Measurements from ENCODE around the gene FOLH1. TPM values are rescaled to one million over a fixed set of nuclear protein-coding genes. Genes with fewer than 3 reads are reported as not detected.
A peak's percentile ranks its signal among the peaks of the same experiment; 100 is the strongest.
"Not testable (repeated sequence)": the region's sequence is repeated elsewhere in the genome, so short reads cannot be mapped to it uniquely, and the experiment has no call there.

Gene FOLH1
- total RNA-seq (not detected), total RNA-seq (0 reads per million in 2 donors)

GRCh38 chr11:49208006-49208721, at the start of gene FOLH1:
Gene FOLH1, minus strand, starts transcription at chr11:49208602. Its CDS starts 193 bp downstream, at chr11:49208409.
- no peaks in the 10 kb centered on the region for H3K9me3 ChIP-seq (ENCODE audit: control insufficient read depth, low read length, poor library complexity, severe bottlenecking)
- Mint-ChIP-seq H3K4me1 (peaks cover 6% of the 10 kb centered on the region), H3K27me3 (peaks cover 7% of the 10 kb centered on the region), H3K36me3 (ENCODE audit: low read depth) (no peaks in the 10 kb centered on the region), H3K4me3 (peak within 1 kb of the TSS; percentile 31), H3K27ac (no peak within 1 kb of the TSS)
- ATAC-seq: peak; percentile 14
- peak in 1 of 3 donors; percentile 7 for DNase-seq

- not testable (repeated sequence) for H3K27me3 Mint-ChIP-seq; H3K4me1 Mint-ChIP-seq; H3K36me3 Mint-ChIP-seq (ENCODE audit: low read depth); DNase-seq; H3K27ac Mint-ChIP-seq; ATAC-seq; H3K4me3 Mint-ChIP-seq; H3K9me3 ChIP-seq (ENCODE audit: control insufficient read depth, low read length, poor library complexity, severe bottlenecking)
Observed at GRCh38 chr11:49255148-49255547, 46.7 kb upstream of the FOLH1 start.

- not testable (repeated sequence) for H3K9me3 ChIP-seq (ENCODE audit: control insufficient read depth, low read length, poor library complexity, severe bottlenecking); H3K4me3 Mint-ChIP-seq; DNase-seq; H3K27ac Mint-ChIP-seq; H3K4me1 Mint-ChIP-seq; H3K27me3 Mint-ChIP-seq; ATAC-seq; H3K36me3 Mint-ChIP-seq (ENCODE audit: low read depth)
Observed at GRCh38 chr11:49251212-49251611, 42.8 kb upstream of the FOLH1 start.

GRCh38 chr11:49250398-49251115, 42.2 kb upstream of the FOLH1 start:
- H3K4me1 Mint-ChIP-seq; DNase-seq; H3K27ac Mint-ChIP-seq; H3K4me3 Mint-ChIP-seq; H3K9me3 ChIP-seq (ENCODE audit: control insufficient read depth, low read length, poor library complexity, severe bottlenecking); ATAC-seq; H3K27me3 Mint-ChIP-seq; H3K36me3 Mint-ChIP-seq (ENCODE audit: low read depth): not testable (repeated sequence)

- H3K4me3 Mint-ChIP-seq; H3K27me3 Mint-ChIP-seq; H3K9me3 ChIP-seq (ENCODE audit: control insufficient read depth, low read length, poor library complexity, severe bottlenecking); H3K4me1 Mint-ChIP-seq; DNase-seq; H3K36me3 Mint-ChIP-seq (ENCODE audit: low read depth); H3K27ac Mint-ChIP-seq; ATAC-seq: not testable (repeated sequence)
Observed at GRCh38 chr11:49249363-49249762, 41.0 kb upstream of the FOLH1 start.

GRCh38 chr11:49233685-49234084, 25.3 kb upstream of the FOLH1 start:
- not testable (repeated sequence) for H3K27me3 Mint-ChIP-seq; H3K27ac Mint-ChIP-seq; DNase-seq; H3K4me1 Mint-ChIP-seq; H3K9me3 ChIP-seq (ENCODE audit: control insufficient read depth, low read length, poor library complexity, severe bottlenecking); H3K4me3 Mint-ChIP-seq; ATAC-seq; H3K36me3 Mint-ChIP-seq (ENCODE audit: low read depth)

GRCh38 chr11:49233019-49233418, 24.6 kb upstream of the FOLH1 start:
- ATAC-seq: not testable (repeated sequence)

GRCh38 chr11:49231725-49232124, 23.3 kb upstream of the FOLH1 start:
- not testable (repeated sequence) for H3K4me1 Mint-ChIP-seq; H3K9me3 ChIP-seq (ENCODE audit: control insufficient read depth, low read length, poor library complexity, severe bottlenecking); H3K4me3 Mint-ChIP-seq; ATAC-seq; H3K27ac Mint-ChIP-seq; H3K27me3 Mint-ChIP-seq; DNase-seq; H3K36me3 Mint-ChIP-seq (ENCODE audit: low read depth)

More at GRCh38 chr11:49233019-49233418, 24.6 kb upstream of the FOLH1 start:
- H3K27ac Mint-ChIP-seq; DNase-seq; H3K9me3 ChIP-seq (ENCODE audit: control insufficient read depth, low read length, poor library complexity, severe bottlenecking); H3K36me3 Mint-ChIP-seq (ENCODE audit: low read depth); H3K4me1 Mint-ChIP-seq; H3K27me3 Mint-ChIP-seq; H3K4me3 Mint-ChIP-seq: not testable (repeated sequence)

GRCh38 chr11:49230534-49230933, 22.1 kb upstream of the FOLH1 start:
- not testable (repeated sequence) for H3K9me3 ChIP-seq (ENCODE audit: control insufficient read depth, low read length, poor library complexity, severe bottlenecking); H3K4me1 Mint-ChIP-seq; H3K4me3 Mint-ChIP-seq; DNase-seq; H3K27me3 Mint-ChIP-seq; H3K27ac Mint-ChIP-seq; ATAC-seq; H3K36me3 Mint-ChIP-seq (ENCODE audit: low read depth)

- not testable (repeated sequence) for H3K9me3 ChIP-seq (ENCODE audit: control insufficient read depth, low read length, poor library complexity, severe bottlenecking); H3K4me1 Mint-ChIP-seq; H3K27me3 Mint-ChIP-seq; H3K27ac Mint-ChIP-seq; DNase-seq; ATAC-seq; H3K4me3 Mint-ChIP-seq; H3K36me3 Mint-ChIP-seq (ENCODE audit: low read depth)
Observed at GRCh38 chr11:49230001-49230400, 21.6 kb upstream of the FOLH1 start.

GRCh38 chr11:49229136-49229535, 20.7 kb upstream of the FOLH1 start:
- H3K9me3 ChIP-seq (ENCODE audit: control insufficient read depth, low read length, poor library complexity, severe bottlenecking); H3K36me3 Mint-ChIP-seq (ENCODE audit: low read depth); H3K4me3 Mint-ChIP-seq; H3K4me1 Mint-ChIP-seq; ATAC-seq; DNase-seq; H3K27ac Mint-ChIP-seq; H3K27me3 Mint-ChIP-seq: not testable (repeated sequence)

GRCh38 chr11:49225255-49225785, 16.9 kb upstream of the FOLH1 start:
- H3K9me3 ChIP-seq (ENCODE audit: control insufficient read depth, low read length, poor library complexity, severe bottlenecking); H3K36me3 Mint-ChIP-seq (ENCODE audit: low read depth); ATAC-seq; H3K27me3 Mint-ChIP-seq; H3K4me1 Mint-ChIP-seq; DNase-seq; H3K27ac Mint-ChIP-seq; H3K4me3 Mint-ChIP-seq: not testable (repeated sequence)

- ATAC-seq (no peak), DNase-seq (no peak)
- H3K27ac Mint-ChIP-seq: no peak overlapping the region
- no peak overlapping the region for H3K4me3 Mint-ChIP-seq
- no peaks in the 10 kb centered on the region for H3K27me3 Mint-ChIP-seq
- H3K4me1 Mint-ChIP-seq: no peaks in the 10 kb centered on the region
- H3K36me3 Mint-ChIP-seq (ENCODE audit: low read depth): no peaks in the 10 kb centered on the region
- no peaks in the 10 kb centered on the region for H3K9me3 ChIP-seq (ENCODE audit: control insufficient read depth, low read length, poor library complexity, severe bottlenecking)
Observed at GRCh38 chr11:49221112-49221511, 12.7 kb upstream of the FOLH1 start.

All from T-helper 17 cell (primary cell).